Glomerular visceral epithelial cell (primary cell): Measurements from ENCODE around the gene DPH3.

Experiments
- DNase-seq: peaks from one replicate; pipeline ENCODE4 v3.0.0-alpha.2; 2016; ENCODE audit errors: extremely low spot score

DPH3 gene

GRCh38 chr3:16290827-16291196, 26.1 kb upstream of the DPH3 start:
- DNase-seq: no peak

GRCh38 chr3:16290007-16290826, 25.5 kb upstream of the DPH3 start:
- peak; percentile 45 for DNase-seq

GRCh38 chr3:16289144-16289889, 24.6 kb upstream of the DPH3 start:
- DNase-seq: no peak

GRCh38 chr3:16288664-16289063, 23.9 kb upstream of the DPH3 start:
- DNase-seq: no peak

GRCh38 chr3:16286751-16287543, 22.2 kb upstream of the DPH3 start:
- DNase-seq: no peak

GRCh38 chr3:16286161-16286560, 21.4 kb upstream of the DPH3 start:
- no peak for DNase-seq

- no peak for DNase-seq
Observed at GRCh38 chr3:16284633-16285032, 19.9 kb upstream of the DPH3 start.

GRCh38 chr3:16280671-16281070, 15.9 kb upstream of the DPH3 start:
- DNase-seq: no peak

GRCh38 chr3:16279010-16279801, 14.5 kb upstream of the DPH3 start:
- no peak for DNase-seq

- DNase-seq: no peak
Observed at GRCh38 chr3:16277471-16277870, 12.7 kb upstream of the DPH3 start.

- DNase-seq: no peak
Observed at GRCh38 chr3:16273867-16274266, 9.1 kb upstream of the DPH3 start.

- DNase-seq: no peak
Observed at GRCh38 chr3:16272588-16272987, 7.8 kb upstream of the DPH3 start.

GRCh38 chr3:16270855-16271254, 6.1 kb upstream of the DPH3 start:
- DNase-seq: no peak

- DNase-seq: no peak
Observed at GRCh38 chr3:16266714-16267113, 2.0 kb upstream of the DPH3 start.

- no peak for DNase-seq
Observed at GRCh38 chr3:16265455-16265786, 678 bp upstream of the DPH3 start.

GRCh38 chr3:16264174-16264707, 502 bp downstream of the DPH3 start:
- DNase-seq: peak; percentile 8

- no peak for DNase-seq
Observed at GRCh38 chr3:16262174-16262573, 2.6 kb downstream of the DPH3 start.

- no peak for DNase-seq
Observed at GRCh38 chr3:16260046-16260445, 4.7 kb downstream of the DPH3 start.

GRCh38 chr3:16258866-16259265, 5.9 kb downstream of the DPH3 start:
- DNase-seq: no peak

- DNase-seq: no peak
Observed at GRCh38 chr3:16258177-16258576, 6.6 kb downstream of the DPH3 start.

- DNase-seq: no peak
Observed at GRCh38 chr3:16257309-16257708, 7.4 kb downstream of the DPH3 start.

- DNase-seq: no peak
Observed at GRCh38 chr3:16255726-16256125, 9.0 kb downstream of the DPH3 start.
